ENCODE data around the gene CADPS2. TPM values are rescaled to one million over a fixed set of nuclear protein-coding genes. Genes with fewer than 3 reads are reported as not detected.

The CADPS2 gene
- total and polyA plus RNA-seq, 10 of the 15 experiments (the other 5 are each of a cell fraction or from before 2014, with no cell fraction given) = 0.05 to 7.5 (median 0.25) TPM

- no peak overlapping the region for H3K4me3 ChIP-seq
- H3K27ac ChIP-seq (ENCODE audit: control insufficient read depth, insufficient read depth) = no peak overlapping the region
- H3K4me1 ChIP-seq (ENCODE audit: control insufficient read depth, insufficient read depth, low read length) = no peaks in the 10 kb centered on the region
- no peaks in the 10 kb centered on the region for H3K27me3 ChIP-seq (replicated peaks in 1 of 2; ENCODE audit: control insufficient read depth in 2 of 2, insufficient read depth in 2 of 2, low read length in 1 of 2)
- no peak for FAIRE-seq
- no peaks in the 10 kb centered on the region for H3K79me2 ChIP-seq (ENCODE audit: control insufficient read depth, insufficient read depth, low read length)
- H3K9ac ChIP-seq (ENCODE audit: control insufficient read depth, insufficient read depth, low read length) = no peak overlapping the region
- intact Hi-C loops (cut with micrococcal nuclease; ENCODE audit: unreplicated experiment) = no loop called here
- no TSS peak for BruUV-seq (replicated peaks)
- 47% methylated on average over 1 of the region's 1 CpG for WGBS (ENCODE audit: insufficient coverage, insufficient replicate concordance, low lambda C conversion rate, missing lambda C conversion rate)
- ChIA-PET RAD21 (ENCODE audit: unreplicated experiment) (interaction anchor here (1.1 to 1.4 kb wide), 2 partner anchors 42 to 48 kb away, joined by 3 to 4 read pairs; no protein-coding TSS in a partner anchor), CTCF (interaction anchor here (1.0 to 1.3 kb wide), 4 partner anchors 14 to 42 kb away, joined by 3 to 5 read pairs (median 4); no protein-coding TSS in a partner anchor), POLR2A (interaction anchor here (1.1 to 1.5 kb wide), 2 partner anchors 17 to 38 kb away, joined by 4 read pairs; no protein-coding TSS in a partner anchor), SMC1A (ENCODE audit: uncharacterized antibody, unreplicated experiment) (interaction anchor here (1.0 to 7.5 kb wide), 7 partner anchors 10 to 118 kb away, joined by 3 to 77 read pairs (median 6); no protein-coding TSS in a partner anchor)
- H4K20me1 ChIP-seq (ENCODE audit: control insufficient read depth, insufficient read depth) = no peaks in the 10 kb centered on the region
- no peak overlapping the region for H3K4me2 ChIP-seq (ENCODE audit: control insufficient read depth, insufficient read depth)
- no peak for DNase-seq (ENCODE audit: low read depth, low spot score)
- no peaks in the 10 kb centered on the region for H3K36me3 ChIP-seq (ENCODE audit: control insufficient read depth in 2 of 2, insufficient read depth in 2 of 2, low read length in 1 of 2)
- H2AFZ ChIP-seq (ENCODE audit: control insufficient read depth, low read depth, low read length) = no peak overlapping the region
- in situ Hi-C loops (cut with MboI) = no loop called here
- no peak for ATAC-seq
- no peaks in the 10 kb centered on the region for H3K9me3 ChIP-seq (replicated peaks; ENCODE audit: control insufficient read depth, insufficient read depth, low read length)
- no peak for TF ChIP-seq CREB1 (IDR thresholded peaks at IDR 0.05; ENCODE audit: low read depth)
- TF ChIP-seq NFIC (IDR thresholded peaks at IDR 0.05; ENCODE audit: low read depth, low read length) = no peak
- no peak for TF ChIP-seq BACH1 (IDR thresholded peaks at IDR 0.05; ENCODE audit: borderline replicate concordance)
- no peak for TF ChIP-seq MYC (IDR thresholded peaks at IDR 0.05; ENCODE audit: insufficient read depth, insufficient read length, insufficient replicate concordance, low read length, severe bottlenecking)
- TF ChIP-seq CHD2 (IDR thresholded peaks at IDR 0.05; ENCODE audit: borderline replicate concordance, low read depth, low read length) = no peak
- no peak for TF ChIP-seq RELA (IDR thresholded peaks at IDR 0.05; ENCODE audit: borderline replicate concordance, partially characterized antibody)
- TF ChIP-seq IKZF2 (IDR thresholded peaks at IDR 0.05) = no peak
- TF ChIP-seq ZNF592 (IDR thresholded peaks at IDR 0.05) = no peak
- no peak for TF ChIP-seq E4F1 (IDR thresholded peaks at IDR 0.05; ENCODE audit: borderline replicate concordance, partially characterized antibody)
- no peak for TF ChIP-seq ZBTB40 (IDR thresholded peaks at IDR 0.05; ENCODE audit: borderline replicate concordance)
- no peak for TF ChIP-seq ZNF207 (IDR thresholded peaks at IDR 0.05; ENCODE audit: borderline replicate concordance)
- TF ChIP-seq RB1 (IDR thresholded peaks at IDR 0.05; ENCODE audit: borderline replicate concordance) = no peak
- no peak for TF ChIP-seq TARDBP (IDR thresholded peaks at IDR 0.05; ENCODE audit: borderline replicate concordance)
- no peak for TF ChIP-seq CHD1 (IDR thresholded peaks at IDR 0.05; ENCODE audit: low read depth, low read length)
Measured at GRCh38 chr7:122595885-122596284, 290.4 kb downstream of the CADPS2 start.
